ENCODE results near the gene SERPINB8.
A peak's percentile ranks its signal among the peaks of the same experiment; 100 is the strongest.

The SERPINB8 gene

GRCh38 chr18:63970809-63971205 is 926 bp downstream of the SERPINB8 start:
- no peak for DNase-seq (ENCODE audit: insufficient read length, low spot score)

GRCh38 chr18:63971320-63972001 is 1.6 kb downstream of the SERPINB8 start:
- FAIRE-seq (peak; percentile 16), DNase-seq (ENCODE audit: insufficient read length, low spot score) (no peak)
- TF ChIP-seq, protein P1, sequence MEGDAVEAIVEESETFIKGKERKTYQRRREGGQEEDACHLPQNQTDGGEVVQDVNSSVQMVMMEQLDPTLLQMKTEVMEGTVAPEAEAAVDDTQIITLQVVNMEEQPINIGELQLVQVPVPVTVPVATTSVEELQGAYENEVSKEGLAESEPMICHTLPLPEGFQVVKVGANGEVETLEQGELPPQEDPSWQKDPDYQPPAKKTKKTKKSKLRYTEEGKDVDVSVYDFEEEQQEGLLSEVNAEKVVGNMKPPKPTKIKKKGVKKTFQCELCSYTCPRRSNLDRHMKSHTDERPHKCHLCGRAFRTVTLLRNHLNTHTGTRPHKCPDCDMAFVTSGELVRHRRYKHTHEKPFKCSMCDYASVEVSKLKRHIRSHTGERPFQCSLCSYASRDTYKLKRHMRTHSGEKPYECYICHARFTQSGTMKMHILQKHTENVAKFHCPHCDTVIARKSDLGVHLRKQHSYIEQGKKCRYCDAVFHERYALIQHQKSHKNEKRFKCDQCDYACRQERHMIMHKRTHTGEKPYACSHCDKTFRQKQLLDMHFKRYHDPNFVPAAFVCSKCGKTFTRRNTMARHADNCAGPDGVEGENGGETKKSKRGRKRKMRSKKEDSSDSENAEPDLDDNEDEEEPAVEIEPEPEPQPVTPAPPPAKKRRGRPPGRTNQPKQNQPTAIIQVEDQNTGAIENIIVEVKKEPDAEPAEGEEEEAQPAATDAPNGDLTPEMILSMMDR (IDR thresholded peaks at IDR 0.05; ENCODE audit: insufficient read depth, missing control alignments) = no peak

More at GRCh38 chr18:63970809-63971205, 926 bp downstream of the SERPINB8 start:
- TF ChIP-seq, protein P1 (IDR thresholded peaks at IDR 0.05; ENCODE audit: insufficient read depth, missing control alignments) = no peak
- no peak for FAIRE-seq

- TF ChIP-seq, protein P1 (IDR thresholded peaks at IDR 0.05; ENCODE audit: insufficient read depth, missing control alignments) = no peak
- peak; percentile 94 for FAIRE-seq
- DNase-seq (ENCODE audit: insufficient read length, low spot score) = no peak
Measured at GRCh38 chr18:63972002-63972376, 2.1 kb downstream of the SERPINB8 start.

GRCh38 chr18:63974991-63975390 is 5.1 kb downstream of the SERPINB8 start:
- TF ChIP-seq, protein P1 (IDR thresholded peaks at IDR 0.05; ENCODE audit: insufficient read depth, missing control alignments) = peak; percentile 24
- FAIRE-seq (peak; percentile 96), DNase-seq (ENCODE audit: insufficient read length, low spot score) (no peak)

DNA sequence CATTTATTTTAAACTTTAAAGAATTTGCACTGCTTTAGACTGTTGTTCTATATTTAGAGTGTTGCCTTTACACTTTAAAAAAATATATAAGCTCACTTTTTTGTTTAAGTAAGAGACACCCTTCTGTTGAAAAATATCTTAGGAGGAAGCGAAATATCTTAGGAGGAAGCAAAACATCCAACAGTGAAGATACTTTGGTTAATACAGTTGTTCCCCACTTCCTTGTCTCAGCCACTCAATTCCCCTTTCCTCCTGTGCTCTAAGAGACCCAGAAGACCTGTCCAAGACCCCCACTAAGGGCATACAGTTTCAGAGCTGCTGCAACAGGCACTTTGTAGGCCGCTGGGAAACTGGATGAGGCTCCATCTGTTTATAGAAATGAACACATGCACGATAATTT is 5.7 kb downstream of the SERPINB8 start:
- TF ChIP-seq, protein P1 (IDR thresholded peaks at IDR 0.05; ENCODE audit: insufficient read depth, missing control alignments) = no peak
- no peak for FAIRE-seq
- DNase-seq (ENCODE audit: insufficient read length, low spot score) = no peak

DNA sequence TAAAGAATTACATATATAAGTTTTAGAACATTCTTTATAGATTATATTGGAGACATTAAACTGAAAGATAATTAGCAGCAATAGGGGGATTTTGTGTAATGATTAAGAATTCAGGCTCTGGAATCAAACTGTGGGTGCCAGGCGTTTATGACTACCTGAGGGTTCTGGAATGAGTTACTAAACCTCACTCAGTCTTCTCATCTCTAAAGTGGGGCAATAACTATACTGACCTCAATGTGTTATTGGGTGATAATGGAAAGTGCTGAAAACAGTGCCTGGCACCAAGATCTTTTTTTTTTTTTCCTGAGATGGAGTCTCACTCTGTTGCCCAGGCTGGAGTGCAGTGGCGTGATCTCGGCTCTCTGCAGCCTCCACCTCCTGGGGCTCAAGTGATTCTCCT is 7.2 kb downstream of the SERPINB8 start:
- TF ChIP-seq, protein P1 (IDR thresholded peaks at IDR 0.05; ENCODE audit: insufficient read depth, missing control alignments) = no peak
- FAIRE-seq = peak; percentile 29

DNA sequence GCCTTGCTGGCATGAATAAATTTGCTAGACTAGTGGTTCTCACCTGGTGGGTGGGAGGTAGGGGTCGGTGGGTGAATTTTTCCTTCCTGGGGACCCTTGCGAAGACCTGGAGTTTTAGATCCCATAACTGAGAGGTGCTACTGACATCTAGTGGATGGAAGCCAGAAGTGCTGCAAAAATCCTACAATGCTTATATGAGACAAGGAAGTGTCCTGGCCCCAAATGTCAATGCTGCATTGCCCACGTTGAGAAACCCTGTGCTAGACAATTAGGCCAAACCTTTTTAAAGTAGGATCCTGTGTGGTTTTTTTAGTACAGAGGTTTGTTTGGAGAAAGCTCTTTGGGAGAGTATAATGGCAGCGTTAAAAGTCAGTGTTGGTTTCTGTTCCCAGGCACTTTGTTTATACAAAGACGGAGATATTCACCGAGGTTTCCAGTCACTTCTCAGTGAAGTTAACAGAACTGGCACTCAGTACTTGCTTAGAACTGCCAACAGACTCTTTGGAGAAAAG is 9.6 kb downstream of the SERPINB8 start:
- TF ChIP-seq, protein P1 (IDR thresholded peaks at IDR 0.05; ENCODE audit: insufficient read depth, missing control alignments) = peak; percentile 91
- peak; percentile 100 for FAIRE-seq
- peak; percentile 58 for DNase-seq (ENCODE audit: insufficient read length, low spot score)

More for the DNA sequence above, 7.2 kb downstream of the SERPINB8 start:
- DNase-seq (ENCODE audit: insufficient read length, low spot score) = no peak
